ENCODE results near the gene TRABD.

- TF ChIP-seq MXI1 (IDR thresholded peaks at IDR 0.05; ENCODE audit: low read depth, low read length): no peak
- TF ChIP-seq USF2 (IDR thresholded peaks at IDR 0.05; ENCODE audit: borderline replicate concordance, low read depth, low read length): no peak
- TF ChIP-seq CTCF (IDR thresholded peaks at IDR 0.05): no peak
- TF ChIP-seq RAD21 (IDR thresholded peaks at IDR 0.05; ENCODE audit: low read length): no peak
- TF ChIP-seq MAX (IDR thresholded peaks at IDR 0.05; ENCODE audit: low read depth): no peak
- TF ChIP-seq RCOR1 (IDR thresholded peaks at IDR 0.05; ENCODE audit: low read length): no peak
- no peak for TF ChIP-seq RFX5 (IDR thresholded peaks at IDR 0.05; ENCODE audit: low read length)
- TF ChIP-seq IRF3 (IDR thresholded peaks at IDR 0.05; ENCODE audit: low read depth, low read length): no peak
- TF ChIP-seq GABPA (IDR thresholded peaks at IDR 0.05; ENCODE audit: low read depth): no peak
- no peak for TF ChIP-seq REST (IDR thresholded peaks at IDR 0.05; ENCODE audit: low read depth, low read length)
- no peak for TF ChIP-seq TAF1 (IDR thresholded peaks at IDR 0.05; ENCODE audit: borderline replicate concordance, low read depth, low read length)
- TF ChIP-seq NRF1 (IDR thresholded peaks at IDR 0.05; ENCODE audit: low read depth, low read length): no peak
- no peak for TF ChIP-seq SMC3 (IDR thresholded peaks at IDR 0.05; ENCODE audit: low read depth, low read length)
Observed at GRCh38 chr22:50216684-50217520, 31.2 kb downstream of the TRABD start.

All from SK-N-SH (cell line).